ENCODE results near the gene IQGAP2. TPM values are rescaled to one million over a fixed set of nuclear protein-coding genes. Genes with fewer than 3 reads are reported as not detected.

Gene IQGAP2
- polyA plus RNA-seq, 1 donor (not counting 4 experiments of a cell fraction or from before 2014, with no cell fraction given), result 0.14 TPM

- DNase-seq (ENCODE audit: low read depth, low spot score) (no peak), FAIRE-seq (no peak)
- H3K9ac ChIP-seq (ENCODE audit: control insufficient read depth, extremely low read depth, insufficient read depth, low read length), result no peak overlapping the region
- no peak overlapping the region for H3K27ac ChIP-seq (ENCODE audit: control insufficient read depth, insufficient read depth, low read length)
- H3K27me3 ChIP-seq (ENCODE audit: control insufficient read depth, extremely low read depth, insufficient read depth, low read length), result no peaks in the 10 kb centered on the region
- H3K4me2 ChIP-seq (ENCODE audit: control insufficient read depth, extremely low read depth, insufficient read depth, low read depth, low read length), result no peak overlapping the region
- H3K4me1 ChIP-seq (ENCODE audit: control insufficient read depth, extremely low read depth, insufficient read depth, low read length), result no peaks in the 10 kb centered on the region
- H3K79me2 ChIP-seq (ENCODE audit: control insufficient read depth, insufficient read depth, low read length), result no peaks in the 10 kb centered on the region
- H3K9me3 ChIP-seq (ENCODE audit: control insufficient read depth, low read depth, low read length), result no peaks in the 10 kb centered on the region
- no peaks in the 10 kb centered on the region for H3K9me1 ChIP-seq (ENCODE audit: control insufficient read depth, extremely low read depth, insufficient read depth, low read length)
- TF ChIP-seq EZH2 (IDR thresholded peaks at IDR 0.05; ENCODE audit: low read length) (no peak), CTCF (optimal IDR thresholded peaks at IDR 0.05 in 1 of 3, IDR thresholded peaks at IDR 0.05 in 1 of 3, conservative IDR thresholded peaks at IDR 0.05 in 1 of 3; ENCODE audit: extremely low read depth in 1 of 3, insufficient read depth in 2 of 3, low read length in 3 of 3) (no peak)
- H2AFZ ChIP-seq (ENCODE audit: control insufficient read depth, low read length), result no peak overlapping the region
- no peaks in the 10 kb centered on the region for H4K20me1 ChIP-seq (ENCODE audit: control insufficient read depth, extremely low read depth, insufficient read depth, low read length)
- H3K36me3 ChIP-seq (ENCODE audit: control insufficient read depth in 2 of 2, extremely low read depth in 1 of 2, insufficient read depth in 2 of 2, low read length in 2 of 2), result no peaks in the 10 kb centered on the region
- H3K4me3 ChIP-seq (ENCODE audit: control insufficient read depth in 2 of 3, extremely low read depth in 1 of 3, insufficient read depth in 2 of 3, low read depth in 1 of 3, low read length in 3 of 3), result no peak overlapping the region
- dilution Hi-C loops (cut with MboI; ENCODE audit: extremely low pct_ligation_motif_present, low sequenced_read_pairs), result no loop called here
Observed at GRCh38 chr5:76439201-76439600, 36.1 kb downstream of the IQGAP2 start.

DNA sequence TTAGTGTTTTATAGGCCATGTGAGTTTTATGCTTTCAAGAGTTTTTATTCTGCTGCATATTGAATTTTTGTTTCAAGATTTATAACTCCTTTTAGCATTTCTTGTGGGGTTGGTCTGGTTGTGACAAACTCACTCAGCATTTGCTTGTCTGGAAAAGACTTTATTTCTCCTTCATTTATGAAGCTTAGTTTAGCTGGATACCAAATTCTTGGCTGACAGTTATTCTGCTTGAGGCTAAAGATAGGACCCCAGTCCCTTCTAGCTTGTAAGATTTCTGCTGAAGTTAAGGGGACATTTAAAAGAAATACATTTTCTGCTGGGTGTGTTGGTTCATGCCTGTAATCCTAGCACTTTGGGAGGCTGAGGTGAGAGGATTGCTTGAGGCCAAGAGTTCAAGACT is 36.8 kb downstream of the IQGAP2 start:
- dilution Hi-C loops (cut with MboI; ENCODE audit: extremely low pct_ligation_motif_present, low sequenced_read_pairs), result no loop called here
- H4K20me1 ChIP-seq (ENCODE audit: control insufficient read depth, extremely low read depth, insufficient read depth, low read length), result no peaks in the 10 kb centered on the region
- FAIRE-seq (no peak), DNase-seq (ENCODE audit: low read depth, low spot score) (no peak)
- no peak overlapping the region for H3K4me3 ChIP-seq (ENCODE audit: control insufficient read depth in 2 of 3, extremely low read depth in 1 of 3, insufficient read depth in 2 of 3, low read depth in 1 of 3, low read length in 3 of 3)
- no peaks in the 10 kb centered on the region for H3K27me3 ChIP-seq (ENCODE audit: control insufficient read depth, extremely low read depth, insufficient read depth, low read length)
- no peaks in the 10 kb centered on the region for H3K79me2 ChIP-seq (ENCODE audit: control insufficient read depth, insufficient read depth, low read length)
- no peaks in the 10 kb centered on the region for H3K9me3 ChIP-seq (ENCODE audit: control insufficient read depth, low read depth, low read length)
- no peaks in the 10 kb centered on the region for H3K9me1 ChIP-seq (ENCODE audit: control insufficient read depth, extremely low read depth, insufficient read depth, low read length)
- H3K36me3 ChIP-seq (ENCODE audit: control insufficient read depth in 2 of 2, extremely low read depth in 1 of 2, insufficient read depth in 2 of 2, low read length in 2 of 2), result no peaks in the 10 kb centered on the region
- TF ChIP-seq EZH2 (IDR thresholded peaks at IDR 0.05; ENCODE audit: low read length) (no peak), CTCF (optimal IDR thresholded peaks at IDR 0.05 in 1 of 3, IDR thresholded peaks at IDR 0.05 in 1 of 3, conservative IDR thresholded peaks at IDR 0.05 in 1 of 3; ENCODE audit: extremely low read depth in 1 of 3, insufficient read depth in 2 of 3, low read length in 3 of 3) (no peak)
- H3K9ac ChIP-seq (ENCODE audit: control insufficient read depth, extremely low read depth, insufficient read depth, low read length), result no peak overlapping the region
- no peak overlapping the region for H2AFZ ChIP-seq (ENCODE audit: control insufficient read depth, low read length)
- no peak overlapping the region for H3K27ac ChIP-seq (ENCODE audit: control insufficient read depth, insufficient read depth, low read length)
- H3K4me2 ChIP-seq (ENCODE audit: control insufficient read depth, extremely low read depth, insufficient read depth, low read depth, low read length), result no peak overlapping the region
- no peaks in the 10 kb centered on the region for H3K4me1 ChIP-seq (ENCODE audit: control insufficient read depth, extremely low read depth, insufficient read depth, low read length)

Measured in keratinocyte (primary cell).